Muscle of leg (tissue), 11 donors: ENCODE results near the gene SPATA3. TPM values are rescaled to one million over a fixed set of nuclear protein-coding genes. Genes with fewer than 3 reads are reported as not detected.

Source experiments
- DNase-seq: peaks from one replicate; pipeline ENCODE4 v3.0.0; 2013
- H3K27ac ChIP-seq: one replicate; pipeline ENCODE4 v1.5.1; 2013; ENCODE audit warnings: mild to moderate bottlenecking, low read length, control low read depth
- H3K27me3 ChIP-seq: one replicate; pipeline ENCODE4 v1.6.1; 2013; ENCODE audit warnings: low read length; ENCODE audit not compliant: control insufficient read depth, insufficient read depth
- H3K36me3 ChIP-seq: one replicate; pipeline ENCODE4 v1.6.1; 2013; ENCODE audit warnings: low read length; ENCODE audit not compliant: control insufficient read depth, insufficient read depth
- H3K4me1 ChIP-seq: one replicate; pipeline ENCODE4 v1.6.1; 2013; ENCODE audit warnings: low read length; ENCODE audit not compliant: control insufficient read depth, insufficient read depth
- H3K4me3 ChIP-seq: one replicate; pipeline ENCODE4 v1.5.1; 2013; ENCODE audit warnings: low read length, control low read depth
- H3K9me3 ChIP-seq: replicated peaks from 2 replicates; pipeline ENCODE4 v1.6.1; 2013; ENCODE audit warnings: low read depth, low read length; ENCODE audit not compliant: control insufficient read depth
- WGBS: methylation state at CpG from one replicate; pipeline ENCODE4 v1.1.5; 2013; ENCODE audit warnings: missing lambda C conversion rate; ENCODE audit not compliant: insufficient coverage; 5-methylcytosine and 5-hydroxymethylcytosine counted together
- polyA plus RNA-seq, 8 donors: library from polyadenylated mRNA; unstranded; fragments of 120-200 nt; gene quantifications; one replicate each; pipeline versions ENCODE4 v1.2.1 to v1.2.3, GENCODE V29; 2013; ENCODE audit warnings: inconsistent platforms in 1 of 8, low replicate concordance in 1 of 8; ENCODE audit not compliant: insufficient read length in 8 of 8, insufficient read depth in 1 of 8
- total RNA-seq: library from RNA; stranded (reverse); fragments of 120-200 nt; gene quantifications from one replicate; pipeline ENCODE4 v1.2.4, GENCODE V29; 2013

Gene SPATA3
- total and polyA plus RNA-seq, 9 donors = not detected

DNA sequence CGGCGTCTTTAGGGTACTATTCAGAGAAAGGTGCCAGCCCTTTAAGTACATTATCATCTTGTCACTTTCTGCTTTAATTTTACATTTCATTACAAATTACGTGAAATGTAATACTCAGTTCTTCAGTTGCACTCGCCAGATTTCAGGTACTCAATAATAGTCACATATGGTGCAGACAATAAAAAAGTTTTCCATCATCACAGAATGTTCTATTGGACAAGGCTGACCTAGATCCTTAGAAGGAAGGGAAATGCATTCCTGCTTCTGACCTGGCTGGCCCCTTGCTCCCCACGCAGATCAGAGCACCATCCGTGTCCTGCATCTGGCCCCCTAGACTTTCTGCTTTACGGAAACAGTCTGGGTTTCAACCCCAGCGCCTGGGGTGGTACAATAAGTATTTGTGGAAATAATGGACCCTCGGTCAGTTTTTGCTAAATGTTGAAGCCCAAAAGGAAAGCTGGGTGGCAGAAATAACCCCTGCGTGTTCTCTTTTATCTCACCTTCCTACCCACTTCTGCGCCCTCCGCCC lies 40.7 kb downstream of the SPATA3 start:
- no peak for DNase-seq
- peaks cover 74% of the 10 kb centered on the region for H3K27me3 ChIP-seq
- H3K4me1 ChIP-seq = peaks cover 2% of the 10 kb centered on the region
- 53% methylated on average over 3 of the region's 12 CpGs for WGBS
- H3K9me3 ChIP-seq = no peaks in the 10 kb centered on the region
- H3K27ac ChIP-seq = no peak overlapping the region
- no peak overlapping the region for H3K4me3 ChIP-seq
- H3K36me3 ChIP-seq = no peaks in the 10 kb centered on the region

DNA sequence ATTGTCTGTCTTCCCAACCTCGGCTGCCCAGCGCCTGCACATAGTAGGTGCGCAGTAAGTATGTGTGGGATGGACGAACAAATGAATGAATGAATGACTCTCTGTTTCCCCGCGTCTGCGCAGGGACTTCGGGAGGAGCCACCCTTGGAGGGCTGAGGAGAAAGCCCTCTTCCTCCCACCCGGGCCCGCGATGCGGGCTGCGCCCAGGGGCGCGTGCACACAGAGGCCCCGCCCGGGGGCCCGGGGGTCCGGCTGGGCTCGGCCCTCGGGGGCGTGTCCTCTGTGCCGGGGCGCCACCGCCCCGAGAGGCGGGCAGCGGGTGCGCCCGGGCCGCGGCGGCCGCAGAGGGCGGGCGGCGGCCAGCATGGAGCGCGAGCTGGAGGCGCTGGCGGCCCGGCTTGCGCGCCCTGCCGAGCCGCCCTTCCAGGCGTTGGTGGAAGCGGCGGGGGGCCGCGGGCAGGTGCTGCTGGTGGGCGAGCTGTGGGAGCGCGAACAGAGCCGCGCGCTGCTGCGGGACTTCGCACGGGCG lies 41.3 kb downstream of the SPATA3 start, which contains the start of gene C2orf72:
C2orf72 (plus strand) TSS at position 322 of the 529 bp plus-strand sequence; CDS start at position 365, 43 bp downstream.
- H3K27me3 ChIP-seq = peaks cover 73% of the 10 kb centered on the region
- peaks cover 2% of the 10 kb centered on the region for H3K4me1 ChIP-seq
- no peaks in the 10 kb centered on the region for H3K36me3 ChIP-seq
- no peaks in the 10 kb centered on the region for H3K9me3 ChIP-seq
- under 1% methylated on average over 57 of the region's 61 CpGs for WGBS
- no peak for DNase-seq
- no peak within 1 kb of the TSS for H3K27ac ChIP-seq
- H3K4me3 ChIP-seq = no peak within 1 kb of the TSS

- no peak overlapping the region for H3K4me3 ChIP-seq
- no peaks in the 10 kb centered on the region for H3K9me3 ChIP-seq
- DNase-seq = no peak
- H3K27me3 ChIP-seq = peaks cover 67% of the 10 kb centered on the region
- H3K36me3 ChIP-seq = no peaks in the 10 kb centered on the region
- H3K4me1 ChIP-seq = peaks cover 2% of the 10 kb centered on the region
- under 1% methylated on average over 104 of the region's 104 CpGs for WGBS
- H3K27ac ChIP-seq = no peak overlapping the region
Observed at GRCh38 chr2:231037731-231038482, 42.0 kb downstream of the SPATA3 start.

GRCh38 chr2:231038483-231039293 lies 42.8 kb downstream of the SPATA3 start:
- 5% methylated on average over 12 of the region's 21 CpGs for WGBS
- Histone ChIP-seq H3K27ac (no peak overlapping the region), H3K4me1 (peaks cover 2% of the 10 kb centered on the region), H3K9me3 (no peaks in the 10 kb centered on the region), H3K27me3 (peaks cover 63% of the 10 kb centered on the region), H3K4me3 (no peak overlapping the region), H3K36me3 (no peaks in the 10 kb centered on the region)
- DNase-seq = no peak

- Histone ChIP-seq H3K4me3 (no peak overlapping the region), H3K36me3 (no peaks in the 10 kb centered on the region), H3K4me1 (peaks cover 2% of the 10 kb centered on the region), H3K27me3 (peaks cover 59% of the 10 kb centered on the region), H3K9me3 (no peaks in the 10 kb centered on the region), H3K27ac (no peak overlapping the region)
- DNase-seq = no peak
- WGBS = no CpG with 5 or more reads among the region's 6 CpGs
Observed at GRCh38 chr2:231039294-231039664, 43.4 kb downstream of the SPATA3 start.

- Histone ChIP-seq H3K27me3 (peaks cover 53% of the 10 kb centered on the region), H3K36me3 (no peaks in the 10 kb centered on the region), H3K4me1 (peaks cover 2% of the 10 kb centered on the region), H3K27ac (no peak overlapping the region), H3K9me3 (no peaks in the 10 kb centered on the region), H3K4me3 (no peak overlapping the region)
- WGBS = 76% methylated on average over 8 of the region's 8 CpGs
- DNase-seq = no peak
Observed at GRCh38 chr2:231039821-231040364, 44.0 kb downstream of the SPATA3 start.

- no peak for DNase-seq
- no peak overlapping the region for H3K4me3 ChIP-seq
- H3K36me3 ChIP-seq = no peaks in the 10 kb centered on the region
- H3K9me3 ChIP-seq = no peaks in the 10 kb centered on the region
- H3K27me3 ChIP-seq = peaks cover 46% of the 10 kb centered on the region
- WGBS = 54% methylated on average over 7 of the region's 8 CpGs
- H3K4me1 ChIP-seq = peaks cover 2% of the 10 kb centered on the region
- no peak overlapping the region for H3K27ac ChIP-seq
Observed at GRCh38 chr2:231041061-231041689, 45.3 kb downstream of the SPATA3 start.

GRCh38 chr2:231043796-231044195 lies 47.9 kb downstream of the SPATA3 start:
- H3K4me3 ChIP-seq = no peak overlapping the region
- WGBS = 100% methylated on average over 1 of the region's 4 CpGs
- no peaks in the 10 kb centered on the region for H3K36me3 ChIP-seq
- H3K4me1 ChIP-seq = no peaks in the 10 kb centered on the region
- peaks cover 30% of the 10 kb centered on the region for H3K27me3 ChIP-seq
- no peak for DNase-seq
- H3K9me3 ChIP-seq = no peaks in the 10 kb centered on the region
- no peak overlapping the region for H3K27ac ChIP-seq

GRCh38 chr2:231046916-231047273 lies 51.0 kb downstream of the SPATA3 start:
- no peak for DNase-seq
- H3K9me3 ChIP-seq = no peaks in the 10 kb centered on the region
- WGBS = 50% methylated on average over 2 of the region's 5 CpGs
- no peak overlapping the region for H3K27ac ChIP-seq
- H3K4me1 ChIP-seq = peaks cover 2% of the 10 kb centered on the region
- H3K36me3 ChIP-seq = no peaks in the 10 kb centered on the region
- H3K4me3 ChIP-seq = no peak overlapping the region
- peaks cover 17% of the 10 kb centered on the region for H3K27me3 ChIP-seq
